HG03432 (cell line): ENCODE results near the gene HSD17B2.

Experiments
- ATAC-seq: cut with Tn5 transposase; IDR thresholded peaks from one replicate; pipeline ENCODE4 v1.9.1; 2021; ENCODE audit warnings: mild to moderate bottlenecking, moderate library complexity; ENCODE audit not compliant: unreplicated experiment

HSD17B2 gene

DNA sequence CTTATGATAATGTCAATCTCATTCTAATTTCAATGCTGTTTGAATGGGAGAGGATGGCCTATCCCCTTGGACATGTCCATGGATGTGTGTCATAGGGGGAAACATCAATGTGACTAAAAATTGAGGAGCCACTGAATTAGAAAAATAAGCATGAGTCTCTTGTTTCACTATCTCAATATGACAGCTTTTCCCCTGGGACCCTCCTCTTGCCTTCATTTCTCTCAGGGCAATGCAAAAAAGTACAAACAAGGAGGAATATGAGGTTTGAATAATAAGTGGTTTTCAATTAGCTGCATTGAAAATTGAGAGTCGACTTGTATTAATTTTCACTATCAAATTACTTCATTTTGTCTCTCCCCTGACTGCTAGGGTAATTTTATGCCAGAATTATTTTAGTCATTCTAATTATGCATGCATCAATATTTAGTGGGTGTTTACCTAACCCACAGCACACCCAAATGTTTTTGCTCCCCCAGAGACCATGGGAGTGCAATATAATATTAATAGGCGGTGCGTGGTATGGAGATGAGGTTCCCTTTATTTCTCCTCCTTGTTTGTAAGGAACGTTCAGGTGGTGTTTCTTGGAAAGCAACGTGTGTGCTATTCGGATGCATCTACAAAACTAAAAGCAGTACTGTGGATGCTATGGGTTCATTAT is 17.0 kb upstream of the HSD17B2 start:
- ATAC-seq, result no peak

DNA sequence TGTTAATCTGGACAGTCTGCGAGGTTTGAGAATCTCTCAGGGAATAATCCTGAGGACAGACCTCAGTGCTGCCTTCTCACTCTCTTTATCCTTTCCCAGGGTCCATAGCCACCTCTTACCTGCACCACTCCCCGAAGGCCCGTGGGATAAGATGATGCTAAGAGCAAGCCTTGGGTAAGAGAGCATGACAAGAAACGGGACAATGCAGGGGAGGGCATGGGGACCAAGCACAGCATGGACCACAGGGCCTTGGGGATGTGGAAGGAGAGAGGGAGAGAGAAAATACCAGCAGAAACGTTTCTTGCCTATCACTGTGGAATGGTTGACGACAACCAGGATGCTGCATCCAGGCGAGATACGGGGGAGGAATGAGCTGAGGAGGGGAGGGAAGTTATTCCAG is 15.5 kb upstream of the HSD17B2 start:
- no peak for ATAC-seq

DNA sequence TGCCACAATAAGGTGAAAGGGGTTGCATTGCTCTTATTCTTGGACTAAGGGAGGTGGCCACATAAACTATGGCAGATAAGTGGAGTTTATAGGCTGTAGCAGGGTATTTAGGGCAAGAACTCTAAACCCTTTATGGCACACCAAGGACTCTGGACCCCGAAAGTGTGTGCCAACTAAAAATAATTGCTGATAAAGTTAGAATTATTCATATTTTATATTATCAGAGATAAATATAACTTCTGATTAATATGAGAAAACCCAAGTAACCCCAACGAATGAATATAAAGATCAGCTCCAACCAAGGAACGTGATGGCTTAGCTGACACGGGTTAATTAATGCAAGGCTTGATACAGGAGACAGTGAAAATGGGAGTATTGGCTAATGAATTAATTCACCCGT is 15.0 kb upstream of the HSD17B2 start:
- ATAC-seq, result no peak

DNA sequence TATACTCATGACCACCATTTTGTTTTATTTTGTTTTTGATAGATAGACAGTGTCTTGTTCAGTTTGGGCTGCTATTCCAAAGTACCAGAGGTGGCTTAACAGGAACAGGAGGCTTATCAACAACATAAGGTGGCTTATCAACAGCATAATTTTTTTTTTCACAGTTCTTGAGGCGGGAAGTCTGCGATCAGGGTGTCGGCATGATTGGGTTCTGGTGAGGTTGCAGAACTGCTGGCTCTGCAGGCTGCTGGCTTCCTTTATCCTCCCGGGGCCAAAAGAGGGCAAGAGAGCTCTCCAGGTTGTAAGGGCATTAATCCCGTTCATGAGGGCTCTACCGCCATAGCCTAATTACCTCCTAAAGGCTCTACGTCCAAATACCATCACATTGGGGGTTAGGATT is 11.8 kb upstream of the HSD17B2 start:
- no peak for ATAC-seq

DNA sequence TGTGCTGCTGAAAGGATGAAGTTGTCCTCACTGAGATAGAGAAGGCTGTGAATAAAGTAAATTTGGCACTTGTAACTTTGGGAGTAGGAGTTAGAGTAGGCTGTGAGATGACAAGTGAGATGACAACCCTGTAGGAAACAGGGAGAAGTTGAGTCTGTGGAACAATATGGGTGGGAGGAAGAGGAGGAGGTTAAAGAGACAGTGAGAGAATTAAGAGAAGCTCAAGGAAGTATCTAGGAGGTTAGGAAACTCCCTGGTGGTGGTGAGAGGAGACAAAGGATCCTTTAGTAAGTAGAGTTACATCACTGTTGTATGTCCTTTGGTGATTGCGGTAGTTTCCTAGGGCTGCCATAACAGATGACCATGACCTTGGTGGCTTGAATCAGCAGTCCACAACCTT is 10.7 kb upstream of the HSD17B2 start:
- ATAC-seq, result no peak

DNA sequence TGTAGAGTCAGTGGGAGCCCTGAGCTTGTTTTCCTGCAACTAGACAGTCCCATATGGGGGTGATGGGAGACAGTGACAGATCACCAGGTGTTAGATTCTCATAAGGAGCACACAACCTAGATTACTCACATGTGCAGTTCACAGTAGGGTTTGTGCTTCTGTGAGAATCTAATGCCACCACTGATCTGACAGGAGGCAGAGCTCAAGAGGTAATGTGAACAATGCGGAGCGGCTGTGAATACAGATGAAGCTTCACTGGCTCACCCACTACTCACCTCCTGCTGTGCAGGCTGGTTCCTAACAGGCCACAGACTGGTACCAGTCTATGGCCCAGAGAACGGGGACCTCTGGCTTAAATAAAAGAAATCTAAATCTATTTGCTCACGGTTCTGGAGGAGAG is 10.2 kb upstream of the HSD17B2 start:
- no peak for ATAC-seq

DNA sequence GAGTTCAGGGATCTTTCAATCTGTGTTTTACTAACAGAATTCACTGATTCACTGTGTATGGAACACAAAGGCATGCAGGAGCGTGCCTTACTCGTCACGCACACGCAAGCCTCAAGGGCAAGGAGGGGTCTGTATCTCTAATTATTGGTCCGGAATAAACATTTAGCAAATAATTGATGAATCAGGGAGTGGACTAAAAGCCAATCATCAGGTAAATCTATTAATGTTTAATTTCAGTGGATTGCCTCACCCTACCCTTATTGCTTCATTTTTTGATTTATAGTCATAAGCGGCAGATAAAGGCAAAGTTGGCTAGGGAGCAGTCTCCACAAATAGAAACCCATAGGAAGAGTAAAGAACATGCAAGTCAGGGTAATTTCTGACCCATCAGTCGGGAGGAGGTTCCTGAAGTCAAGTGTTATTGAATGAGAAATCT is 7.4 kb upstream of the HSD17B2 start:
- ATAC-seq, result no peak

DNA sequence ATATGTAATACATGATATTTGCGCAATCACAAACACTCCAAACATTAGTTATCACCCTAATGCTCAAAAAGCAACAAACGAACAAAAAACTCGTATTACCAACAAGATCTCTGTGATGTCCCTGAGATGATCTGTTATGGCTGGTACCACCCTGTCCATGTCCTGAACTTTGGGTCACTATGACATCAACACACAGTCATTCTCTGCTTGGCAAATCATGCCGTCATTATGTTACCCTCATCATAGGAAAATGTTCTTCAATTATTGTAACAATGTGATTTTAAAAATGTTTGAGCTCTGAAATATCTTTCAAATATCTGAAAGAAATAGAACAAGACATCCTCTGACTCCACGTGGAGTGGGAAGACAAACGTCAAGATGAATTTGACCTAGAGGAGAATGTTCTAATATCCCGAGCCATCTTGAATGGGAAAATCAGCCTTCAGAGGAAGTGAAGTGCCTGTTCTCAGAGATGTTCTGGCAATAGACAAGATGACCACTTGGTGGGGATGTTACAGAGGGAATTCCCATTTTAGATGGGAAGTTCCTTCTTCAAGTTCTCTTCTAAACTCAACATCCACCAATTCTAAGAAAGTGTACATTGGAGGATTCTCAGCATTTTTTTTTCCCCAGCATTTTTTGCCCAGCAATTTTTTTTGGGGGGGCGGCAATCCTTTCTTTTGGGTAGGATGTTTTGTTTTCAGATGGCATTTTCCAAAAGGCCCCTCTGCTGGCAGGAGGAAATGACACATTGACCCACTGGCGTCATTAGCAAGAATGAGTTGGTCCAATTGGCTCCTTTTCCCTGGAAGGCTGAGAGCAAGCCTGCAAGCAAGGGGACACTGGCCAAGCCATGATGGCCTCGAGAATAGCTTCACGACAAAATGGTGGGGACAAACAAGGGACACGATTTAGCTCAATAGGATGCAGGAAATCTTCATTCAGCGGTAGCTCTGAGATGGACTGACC is 3.7 kb upstream of the HSD17B2 start:
- no peak for ATAC-seq

DNA sequence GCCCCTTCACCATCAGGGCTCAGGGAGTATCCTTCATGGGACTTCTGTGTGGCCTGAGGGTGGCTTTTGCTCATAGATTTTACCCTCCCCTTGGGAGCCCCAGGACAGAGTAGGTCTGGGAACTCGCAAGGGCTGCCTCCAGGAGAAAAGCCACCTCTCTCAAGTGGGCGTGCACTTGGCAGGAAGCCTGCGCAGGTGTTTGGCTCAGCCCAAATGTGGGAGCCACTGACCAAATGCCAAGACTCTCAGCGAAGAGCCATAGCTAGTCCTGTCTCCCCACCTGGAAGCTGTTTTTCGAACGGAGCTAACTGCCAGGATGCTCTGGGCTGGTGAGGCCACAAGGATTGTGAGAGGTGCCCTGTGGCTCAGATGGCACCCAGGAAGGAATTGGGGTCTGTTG is 2.0 kb upstream of the HSD17B2 start:
- no peak for ATAC-seq

DNA sequence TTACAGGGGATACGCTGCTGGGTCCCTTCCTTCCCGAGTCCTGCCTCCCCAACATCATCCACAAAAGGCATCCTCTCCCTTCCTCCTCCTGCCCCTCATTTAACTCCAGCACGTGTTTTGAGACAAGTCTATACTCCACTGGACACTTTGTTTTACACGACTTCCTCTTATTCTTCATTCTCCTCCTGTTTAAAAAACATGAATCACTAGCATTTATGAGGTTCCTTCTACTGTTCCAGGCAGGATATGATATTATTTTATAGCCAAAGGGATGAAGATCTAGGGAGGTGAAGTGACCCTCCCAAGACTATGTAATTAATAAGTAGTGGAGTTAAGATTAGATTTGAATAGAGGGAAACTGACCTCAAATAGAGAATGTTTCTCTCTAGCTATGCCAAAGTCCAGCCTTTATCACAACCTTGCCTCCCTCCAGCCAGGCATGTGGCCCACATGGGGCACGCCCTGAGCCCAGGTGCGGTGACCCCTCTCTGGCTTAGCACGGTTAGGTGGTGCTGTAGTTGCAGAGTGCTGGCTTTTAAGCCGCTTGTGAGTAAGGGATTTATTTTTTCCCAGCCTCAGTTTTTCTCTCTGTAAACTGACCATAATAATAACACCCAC is 1.3 kb upstream of the HSD17B2 start:
- no peak for ATAC-seq

DNA sequence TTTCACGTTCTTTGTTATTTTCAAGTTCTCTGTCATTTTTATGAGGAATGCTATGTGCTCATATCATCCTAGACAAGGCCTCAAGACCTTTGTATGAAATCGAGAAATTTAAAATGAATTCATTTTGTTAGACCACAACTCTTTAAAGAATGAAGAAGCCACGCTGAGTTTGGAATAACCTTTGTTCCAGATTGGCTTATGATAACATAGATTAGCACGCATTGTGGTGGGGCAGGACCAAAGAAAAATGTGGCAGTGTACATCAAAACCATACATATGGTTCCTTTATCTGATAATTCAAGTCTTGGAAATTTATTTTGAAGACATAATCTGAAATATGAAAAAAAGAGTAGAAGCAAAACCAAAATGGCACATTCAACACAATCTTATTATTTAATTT is 2.2 kb downstream of the HSD17B2 start:
- ATAC-seq, result no peak

DNA sequence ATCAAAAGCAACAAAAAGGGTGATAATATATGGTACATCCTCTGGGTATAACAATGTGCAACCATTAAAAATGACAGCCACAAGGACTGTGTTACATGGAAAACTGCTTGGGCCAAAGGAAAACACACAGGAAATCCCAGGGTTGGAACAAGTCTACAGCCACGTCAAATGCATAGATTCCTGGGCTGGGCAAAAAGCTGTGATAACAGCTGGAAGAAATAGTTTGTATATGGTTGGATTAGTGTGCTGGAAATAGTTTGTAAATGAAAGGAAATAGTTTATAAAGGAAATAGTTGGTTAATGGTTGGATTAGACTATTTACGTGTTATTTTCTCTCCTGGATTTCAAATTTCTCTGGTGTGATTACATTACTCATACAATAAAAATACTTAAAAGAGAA is 2.6 kb downstream of the HSD17B2 start:
- no peak for ATAC-seq

DNA sequence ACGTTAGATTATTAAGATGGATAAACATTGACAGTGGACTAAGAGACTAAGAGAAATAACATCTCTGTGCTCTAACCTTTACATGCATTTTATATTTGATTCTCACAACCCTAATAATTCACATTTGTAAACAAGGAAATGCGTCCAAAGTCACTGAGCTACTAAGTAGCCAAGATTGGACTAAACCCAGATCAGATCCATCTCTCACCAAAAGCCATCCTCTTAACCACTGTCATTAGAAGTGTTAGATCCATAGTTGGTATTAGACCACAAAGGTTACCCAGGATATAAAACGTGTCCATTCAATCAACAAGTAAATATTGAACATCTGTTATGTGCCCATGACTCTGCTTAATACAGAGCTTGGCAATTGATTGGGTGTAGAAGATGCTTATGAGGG is 5.2 kb downstream of the HSD17B2 start:
- no peak for ATAC-seq

DNA sequence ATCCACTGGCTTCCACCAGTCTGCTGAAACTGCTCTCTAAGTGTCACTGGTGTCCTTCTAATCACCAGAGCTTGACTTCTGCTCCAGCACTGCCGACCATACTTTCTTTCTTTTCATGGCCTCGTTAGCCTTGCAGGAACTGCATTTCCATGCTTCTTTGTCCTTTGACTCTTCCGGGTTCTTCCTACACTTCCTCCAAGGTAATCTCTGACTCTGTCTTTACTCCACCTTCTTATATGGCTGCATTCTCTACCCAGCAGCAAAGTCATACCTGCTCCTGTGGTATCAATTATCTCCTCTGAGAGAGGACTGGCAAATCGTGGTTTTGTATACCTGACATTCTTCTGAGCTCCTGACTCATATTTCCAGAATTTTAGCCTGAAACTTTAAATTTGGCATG is 6.5 kb downstream of the HSD17B2 start:
- no peak for ATAC-seq

DNA sequence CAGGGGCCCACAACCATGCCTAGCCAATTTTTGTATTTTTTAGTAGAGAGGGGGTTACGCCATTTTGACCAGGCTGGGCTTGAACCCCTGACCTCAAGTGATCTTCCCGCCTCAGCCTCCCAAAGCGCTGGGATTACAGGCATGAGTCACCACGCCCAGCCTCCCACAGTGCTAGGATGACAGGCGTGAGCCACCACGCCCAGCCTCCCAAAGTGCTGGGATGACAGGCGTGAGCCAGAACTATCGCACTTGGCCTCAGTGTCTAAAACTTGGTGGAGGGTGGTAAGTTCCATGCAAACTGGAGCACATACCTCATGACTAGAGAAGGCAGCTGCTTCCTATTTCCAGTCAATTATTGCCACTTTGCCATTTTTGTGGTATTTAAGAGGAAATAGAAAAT is 7.1 kb downstream of the HSD17B2 start:
- no peak for ATAC-seq

DNA sequence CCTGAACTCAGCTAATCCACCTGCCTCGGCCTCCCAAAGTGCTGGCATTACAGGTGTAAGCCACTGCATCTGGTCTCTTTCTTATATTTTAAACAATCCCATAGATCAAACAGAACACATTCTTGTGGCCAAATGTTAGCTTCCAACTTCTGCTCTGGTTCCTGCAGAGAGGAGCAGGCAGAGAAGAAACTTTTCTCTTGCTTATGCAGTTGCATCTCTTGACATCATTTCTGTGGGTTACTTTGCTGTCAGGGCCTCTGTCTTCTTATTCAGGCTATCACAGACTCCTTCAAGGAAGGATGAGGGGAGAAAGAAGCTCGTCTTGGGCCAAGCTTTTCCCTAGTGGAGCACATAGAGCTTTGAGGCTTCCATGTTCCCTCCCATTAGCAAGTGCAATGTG is 7.8 kb downstream of the HSD17B2 start:
- no peak for ATAC-seq

DNA sequence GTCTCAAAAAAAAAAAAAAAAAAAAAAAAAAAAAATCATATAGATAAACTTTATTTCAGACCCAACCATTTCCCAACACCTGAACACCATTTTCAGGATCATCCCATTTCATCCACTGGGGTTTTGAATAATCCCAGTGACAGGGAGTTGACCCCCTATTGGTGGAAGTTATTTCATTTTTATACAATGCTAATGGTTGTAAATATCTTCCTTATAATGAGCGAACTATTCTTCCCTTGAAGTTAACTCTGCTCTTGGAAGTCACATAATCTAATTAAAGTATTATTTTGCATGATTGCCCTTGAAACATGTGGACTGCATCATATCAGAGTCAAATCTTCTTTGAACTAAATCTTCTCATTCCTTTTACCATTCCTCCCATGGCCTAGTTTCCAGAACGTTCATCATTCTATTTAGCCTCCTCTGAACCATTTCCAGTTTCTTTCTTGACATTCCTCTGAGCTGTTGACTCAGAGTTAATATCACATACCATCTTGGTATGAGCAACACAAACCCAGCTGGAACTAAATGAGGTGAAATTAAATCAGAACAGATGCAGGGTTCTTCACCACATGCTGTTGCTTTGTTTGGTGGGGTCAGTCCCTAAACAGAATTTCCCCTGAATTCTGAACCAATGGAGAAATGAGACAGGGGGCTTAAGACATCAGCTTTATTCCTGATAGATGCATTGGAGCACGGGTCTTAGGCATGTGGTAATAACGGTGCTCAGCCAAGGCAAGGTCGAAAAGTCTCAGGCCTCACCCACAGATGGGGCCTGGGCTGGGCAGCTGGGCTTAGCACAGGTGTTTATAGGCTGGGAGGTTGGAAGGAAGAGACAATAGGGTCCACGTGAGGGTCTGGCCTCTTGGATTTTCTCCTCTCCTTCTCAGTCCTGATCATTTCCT is 8.9 kb downstream of the HSD17B2 start:
- ATAC-seq, result no peak

DNA sequence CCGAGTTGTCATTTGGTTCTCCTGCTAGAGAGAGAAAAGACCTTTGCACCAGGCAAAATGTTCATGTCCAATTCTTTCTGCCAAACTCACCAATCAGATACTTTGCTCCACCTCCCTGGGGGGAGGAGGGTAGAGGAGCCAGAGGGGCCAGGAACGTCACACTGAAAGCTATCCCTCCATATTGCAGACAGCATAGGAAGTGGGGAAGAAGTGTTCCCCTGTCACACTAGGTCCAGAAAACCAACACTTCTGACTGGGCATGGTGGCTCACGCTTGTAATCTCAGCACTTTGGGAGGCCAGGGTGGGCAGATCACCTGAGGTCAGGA is 9.5 kb downstream of the HSD17B2 start:
- no peak for ATAC-seq

DNA sequence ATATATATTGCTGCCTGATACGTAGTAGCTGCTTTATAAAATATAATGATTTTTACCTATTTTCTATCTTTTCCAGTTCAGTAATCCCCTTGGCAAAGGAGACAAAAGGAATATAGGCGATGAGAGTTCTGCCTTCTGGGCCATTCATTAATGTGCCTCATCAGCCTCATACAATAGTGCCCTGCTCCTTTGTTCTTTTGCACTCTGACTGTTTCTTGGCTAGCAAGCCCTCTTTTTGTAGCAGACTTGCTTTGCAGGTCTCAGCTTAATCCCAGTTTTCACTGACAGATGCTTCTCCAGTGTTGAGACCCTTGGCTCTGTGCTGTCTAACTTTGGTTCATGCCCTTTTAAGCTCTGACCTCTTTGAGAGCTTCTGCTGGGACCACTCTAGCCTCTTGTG is 10.4 kb downstream of the HSD17B2 start:
- ATAC-seq, result no peak

DNA sequence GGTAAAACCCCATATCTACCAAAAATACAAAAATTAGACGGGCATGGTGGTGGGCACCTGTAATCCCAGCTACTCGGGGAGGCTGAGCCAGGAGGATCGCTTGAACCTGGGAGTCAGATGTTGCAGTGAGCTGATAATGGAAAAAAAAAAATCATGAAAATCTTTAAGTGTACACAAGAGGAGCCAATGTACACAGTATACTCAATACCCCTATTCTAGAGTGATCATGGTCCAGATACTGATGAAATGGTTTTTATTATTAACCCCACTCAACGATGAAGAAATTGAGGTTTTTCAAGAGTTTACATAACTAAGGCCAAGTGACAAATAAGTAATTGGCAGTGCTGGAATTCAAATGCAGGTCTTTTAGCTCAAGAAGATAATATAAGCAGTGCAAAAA is 11.5 kb downstream of the HSD17B2 start:
- ATAC-seq, result no peak

DNA sequence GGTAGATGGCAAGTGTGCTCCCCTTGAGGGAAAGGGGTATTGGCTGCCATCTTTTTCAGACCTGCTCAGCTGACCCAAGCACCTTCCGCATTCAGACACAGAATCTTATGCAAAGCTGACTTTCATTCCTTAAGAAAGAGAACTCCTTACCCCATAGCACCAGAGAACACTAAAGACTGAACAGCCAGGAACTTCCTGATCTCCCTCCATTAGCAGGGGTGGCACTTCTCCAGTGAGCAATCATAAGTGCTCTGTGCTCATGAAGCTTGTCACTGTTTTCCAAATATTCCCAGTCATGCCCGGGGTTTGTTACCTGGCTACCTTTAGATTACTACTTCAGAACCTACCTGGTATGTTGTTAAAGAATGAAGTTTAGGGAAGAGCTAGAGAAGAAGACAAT is 11.9 kb downstream of the HSD17B2 start:
- no peak for ATAC-seq
